ENCODE data around the gene STIMATE.

Gene STIMATE

DNA sequence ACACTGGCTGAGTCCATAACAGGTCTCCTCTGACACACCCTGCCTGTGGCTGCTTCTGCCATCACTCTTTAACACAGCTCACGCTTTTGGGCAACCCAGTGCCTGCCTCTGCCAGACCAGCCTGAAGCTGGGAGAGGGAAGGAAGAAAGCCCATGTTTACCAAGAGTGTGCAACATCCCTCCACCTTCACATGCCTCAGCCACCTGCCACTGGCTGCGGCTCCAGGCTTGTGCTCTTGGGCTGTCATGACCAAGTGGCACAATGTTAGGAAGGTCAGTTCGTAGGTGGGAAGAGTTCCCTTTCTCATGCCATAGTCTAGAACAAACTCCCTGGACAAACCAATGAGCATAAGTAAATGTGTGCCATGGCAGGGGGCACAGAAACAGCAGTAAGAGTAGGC, 20.3 kb downstream of the STIMATE start:
- TF ChIP-seq, protein P1, sequence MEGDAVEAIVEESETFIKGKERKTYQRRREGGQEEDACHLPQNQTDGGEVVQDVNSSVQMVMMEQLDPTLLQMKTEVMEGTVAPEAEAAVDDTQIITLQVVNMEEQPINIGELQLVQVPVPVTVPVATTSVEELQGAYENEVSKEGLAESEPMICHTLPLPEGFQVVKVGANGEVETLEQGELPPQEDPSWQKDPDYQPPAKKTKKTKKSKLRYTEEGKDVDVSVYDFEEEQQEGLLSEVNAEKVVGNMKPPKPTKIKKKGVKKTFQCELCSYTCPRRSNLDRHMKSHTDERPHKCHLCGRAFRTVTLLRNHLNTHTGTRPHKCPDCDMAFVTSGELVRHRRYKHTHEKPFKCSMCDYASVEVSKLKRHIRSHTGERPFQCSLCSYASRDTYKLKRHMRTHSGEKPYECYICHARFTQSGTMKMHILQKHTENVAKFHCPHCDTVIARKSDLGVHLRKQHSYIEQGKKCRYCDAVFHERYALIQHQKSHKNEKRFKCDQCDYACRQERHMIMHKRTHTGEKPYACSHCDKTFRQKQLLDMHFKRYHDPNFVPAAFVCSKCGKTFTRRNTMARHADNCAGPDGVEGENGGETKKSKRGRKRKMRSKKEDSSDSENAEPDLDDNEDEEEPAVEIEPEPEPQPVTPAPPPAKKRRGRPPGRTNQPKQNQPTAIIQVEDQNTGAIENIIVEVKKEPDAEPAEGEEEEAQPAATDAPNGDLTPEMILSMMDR (IDR thresholded peaks at IDR 0.05; ENCODE audit: low read depth, low read length), result no peak
- DNase-seq (ENCODE audit: low read depth, low spot score), result no peak
- H3K4me3 ChIP-seq (ENCODE audit: low read depth, low read length), result no peak overlapping the region
- in situ Hi-C loops (cut with HindIII; ENCODE audit: low sequenced_read_pairs), result no loop called here

- TF ChIP-seq, protein P1 (IDR thresholded peaks at IDR 0.05; ENCODE audit: low read depth, low read length), result no peak
- in situ Hi-C loops (cut with HindIII; ENCODE audit: low sequenced_read_pairs), result no loop called here
- no peak for DNase-seq (ENCODE audit: low read depth, low spot score)
- no peak overlapping the region for H3K4me3 ChIP-seq (ENCODE audit: low read depth, low read length)
Observed at GRCh38 chr3:52874864-52875587, 22.3 kb downstream of the STIMATE start.

DNA sequence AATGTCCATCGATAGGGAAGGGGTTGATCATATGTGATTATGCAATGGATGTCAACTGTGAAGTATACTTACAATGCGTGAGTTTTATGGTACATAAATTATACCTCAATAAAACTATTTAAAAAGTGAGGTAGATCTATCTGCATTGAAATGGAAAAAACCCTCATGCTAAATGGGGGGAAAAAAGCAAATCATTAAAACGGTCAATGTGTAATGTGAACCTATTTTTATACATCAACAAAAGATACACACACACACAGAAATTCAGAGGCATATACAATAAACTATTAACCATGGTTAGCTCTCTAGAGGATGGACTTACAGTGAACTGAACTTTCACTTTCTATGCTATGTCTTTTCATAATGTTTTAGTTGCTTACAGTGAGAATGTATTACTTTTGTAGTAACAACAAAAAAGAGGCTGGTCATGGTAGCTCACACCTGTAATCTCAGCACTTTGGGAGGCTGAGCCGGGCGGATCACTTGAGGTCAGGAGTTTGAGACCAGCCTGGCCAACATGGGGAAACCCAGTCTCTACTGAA, 23.1 kb downstream of the STIMATE start:
- no peak for DNase-seq (ENCODE audit: low read depth, low spot score)
- no peak overlapping the region for H3K4me3 ChIP-seq (ENCODE audit: low read depth, low read length)
- in situ Hi-C loops (cut with HindIII; ENCODE audit: low sequenced_read_pairs), result no loop called here
- TF ChIP-seq, protein P1 (IDR thresholded peaks at IDR 0.05; ENCODE audit: low read depth, low read length), result no peak

GRCh38 chr3:52873433-52874159, 23.8 kb downstream of the STIMATE start:
- in situ Hi-C loops (cut with HindIII; ENCODE audit: low sequenced_read_pairs), result no loop called here

GRCh38 chr3:52872245-52872644, 25.1 kb downstream of the STIMATE start:
- in situ Hi-C loops (cut with HindIII; ENCODE audit: low sequenced_read_pairs), result no loop called here
- no peak overlapping the region for H3K4me3 ChIP-seq (ENCODE audit: low read depth, low read length)
- TF ChIP-seq, protein P1 (IDR thresholded peaks at IDR 0.05; ENCODE audit: low read depth, low read length), result no peak
- DNase-seq (ENCODE audit: low read depth, low spot score), result no peak

More at GRCh38 chr3:52873433-52874159, 23.8 kb downstream of the STIMATE start:
- TF ChIP-seq, protein P1 (IDR thresholded peaks at IDR 0.05; ENCODE audit: low read depth, low read length), result peak; percentile 12
- no peak overlapping the region for H3K4me3 ChIP-seq (ENCODE audit: low read depth, low read length)
- DNase-seq (ENCODE audit: low read depth, low spot score), result peak; percentile 59

- in situ Hi-C loops (cut with HindIII; ENCODE audit: low sequenced_read_pairs), result no loop called here
- no peak for DNase-seq (ENCODE audit: low read depth, low spot score)
- H3K4me3 ChIP-seq (ENCODE audit: low read depth, low read length), result no peak overlapping the region
- TF ChIP-seq, protein P1 (IDR thresholded peaks at IDR 0.05; ENCODE audit: low read depth, low read length), result no peak
Observed at GRCh38 chr3:52871761-52872160, 25.6 kb downstream of the STIMATE start.
